ENCODE results near the gene SLC47A2.

SLC47A2 gene

DNA sequence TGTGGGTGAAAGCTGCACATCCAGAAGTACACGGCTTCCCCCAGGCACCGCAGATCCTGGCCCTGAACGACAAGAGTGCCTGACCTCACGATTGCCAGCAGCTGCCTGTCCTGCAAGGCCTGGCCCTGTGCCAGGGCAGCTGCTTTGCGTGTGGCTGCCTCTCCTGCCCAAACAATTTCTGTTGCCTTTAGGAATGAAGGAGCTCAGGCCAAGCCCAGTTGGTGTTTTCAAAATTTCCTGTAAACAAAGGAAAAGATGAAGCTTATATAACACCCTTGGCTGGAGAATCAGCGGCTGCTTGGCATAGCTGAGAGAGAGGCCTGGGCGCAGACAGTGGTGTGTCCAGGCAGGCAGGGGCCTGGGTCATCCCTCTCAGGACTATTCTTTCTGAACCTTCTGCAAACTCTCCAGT lies 11.7 kb upstream of the SLC47A2 start:
- no peak for DNase-seq (ENCODE audit: low read depth in 2 of 2)

DNA sequence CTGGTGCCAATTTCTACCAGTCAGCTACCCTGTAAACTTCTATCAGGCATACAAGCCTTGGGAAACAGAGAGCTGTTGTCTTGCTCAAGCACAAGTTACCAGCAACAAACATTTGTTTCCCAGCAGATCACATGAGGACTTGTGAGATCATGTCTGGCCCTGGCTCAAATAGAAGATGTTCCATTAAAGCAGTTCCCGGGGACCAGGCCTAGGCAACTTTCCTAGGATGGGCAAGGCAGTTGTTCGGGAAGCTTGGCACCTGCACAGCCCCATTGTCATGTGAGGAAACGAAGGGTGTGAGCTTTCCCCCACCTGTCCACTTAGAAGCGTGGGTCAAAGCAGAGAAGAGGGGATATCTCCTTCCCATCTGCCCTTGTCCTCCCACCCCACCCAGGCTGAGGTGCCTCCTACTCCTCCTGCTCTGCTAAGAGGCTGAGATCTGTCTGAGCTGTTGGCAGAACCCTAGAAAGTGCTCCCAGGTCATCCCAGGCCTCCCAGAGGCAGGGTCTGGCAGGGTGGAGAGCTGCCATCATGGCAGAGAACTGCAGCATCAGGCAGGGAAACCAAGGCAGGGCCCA lies 11.2 kb upstream of the SLC47A2 start:
- no peak for DNase-seq (ENCODE audit: low read depth in 2 of 2)

DNA sequence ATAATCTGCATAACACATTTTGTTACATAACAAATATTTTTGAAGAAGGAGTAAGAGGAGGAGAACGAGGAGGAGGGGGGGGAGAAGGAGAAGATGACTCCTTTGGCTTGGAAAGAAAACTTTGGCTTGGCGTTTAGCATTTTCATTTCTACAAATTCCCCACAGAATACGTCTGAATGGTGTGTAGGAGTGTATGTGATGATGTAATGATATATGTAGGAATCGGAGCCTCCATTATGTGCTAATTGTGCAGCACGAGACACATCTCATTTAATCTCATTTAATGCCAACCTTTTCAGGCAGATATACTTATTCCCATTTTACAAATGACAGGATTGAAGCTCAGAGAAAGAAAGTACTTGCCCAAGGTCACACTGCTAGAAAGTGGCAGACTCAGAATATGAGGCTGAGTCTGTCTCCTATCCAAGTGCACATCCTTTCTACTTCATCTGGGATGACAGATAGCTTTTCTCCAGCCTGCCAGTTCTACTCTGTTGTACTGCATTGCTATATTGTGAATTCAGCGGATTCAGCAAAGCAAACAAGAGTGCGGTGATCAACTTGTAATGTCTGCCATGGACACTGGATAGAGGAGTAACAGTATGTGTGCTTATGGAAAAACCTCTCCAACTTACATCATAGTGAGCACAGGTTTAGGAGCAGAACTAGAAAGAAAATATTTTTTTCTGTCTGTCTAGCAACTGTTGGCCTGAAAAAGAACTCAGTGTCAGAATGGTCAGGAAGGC lies 10.4 kb upstream of the SLC47A2 start:
- no peak for DNase-seq (ENCODE audit: low read depth in 2 of 2)

DNA sequence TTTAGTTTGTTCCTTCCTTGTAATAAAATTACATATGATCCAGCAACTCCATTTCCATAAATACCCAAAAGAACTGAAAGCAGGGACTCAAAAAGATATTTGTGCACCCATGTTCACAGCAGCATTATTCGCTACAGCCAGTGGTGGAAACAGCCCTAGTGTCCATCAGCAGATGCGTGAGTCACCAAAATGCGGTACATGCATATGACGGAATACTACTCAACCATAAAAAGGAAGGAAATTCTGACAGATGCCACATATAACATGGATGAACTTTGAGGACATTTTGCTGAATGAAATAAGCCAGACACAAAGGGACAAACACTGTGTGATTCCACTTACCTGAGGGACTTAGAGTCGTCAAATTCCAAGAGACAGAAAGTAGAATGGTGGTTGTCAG lies 9.1 kb upstream of the SLC47A2 start:
- no peak for DNase-seq (ENCODE audit: low read depth in 2 of 2)

DNA sequence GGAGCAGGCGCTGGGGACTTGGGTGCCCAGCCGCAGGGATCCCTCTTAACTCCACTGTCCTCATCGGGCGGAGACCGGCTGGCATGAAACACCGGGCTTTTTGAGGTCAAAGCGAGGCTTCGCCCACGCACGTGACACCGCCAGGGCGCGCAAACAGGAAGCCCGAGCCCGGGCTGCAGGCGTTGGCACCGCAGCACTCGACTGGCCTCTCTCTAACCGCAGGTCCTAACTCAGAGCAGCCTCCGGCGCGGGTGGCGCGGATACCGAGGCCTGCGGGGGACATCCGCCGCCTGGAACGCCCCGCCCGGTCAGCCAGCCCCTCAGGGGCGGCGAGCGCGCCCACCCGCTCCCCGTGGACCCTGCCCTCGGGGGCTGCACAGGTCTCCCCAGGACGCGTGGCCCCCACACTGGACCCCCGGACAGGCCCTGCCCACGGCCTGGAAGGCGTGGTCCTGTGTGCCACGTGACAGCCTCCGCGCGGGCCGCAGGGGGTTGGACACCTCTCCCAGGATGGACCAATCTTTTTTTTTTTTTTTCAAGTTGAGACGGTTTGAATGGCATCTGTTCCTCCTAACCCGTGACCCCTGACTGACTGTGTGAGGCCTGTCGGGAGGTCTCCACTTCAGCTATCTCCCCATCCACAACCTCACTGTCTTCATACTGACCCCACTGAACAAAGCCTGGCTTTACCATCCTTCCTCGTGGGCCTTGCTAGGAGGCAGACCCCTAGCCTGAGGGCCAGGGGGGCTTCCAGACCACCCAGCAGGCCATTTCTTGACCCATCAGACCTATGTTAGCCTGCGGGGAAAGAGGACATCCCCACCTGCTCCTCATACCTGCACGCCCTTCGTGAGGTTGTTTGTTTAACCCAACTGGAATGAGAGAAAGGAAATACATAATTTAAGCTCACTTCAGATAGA lies 8.4 kb upstream of the SLC47A2 start:
- DNase-seq (ENCODE audit: low read depth in 2 of 2), result peak; percentile 5 to 27

DNA sequence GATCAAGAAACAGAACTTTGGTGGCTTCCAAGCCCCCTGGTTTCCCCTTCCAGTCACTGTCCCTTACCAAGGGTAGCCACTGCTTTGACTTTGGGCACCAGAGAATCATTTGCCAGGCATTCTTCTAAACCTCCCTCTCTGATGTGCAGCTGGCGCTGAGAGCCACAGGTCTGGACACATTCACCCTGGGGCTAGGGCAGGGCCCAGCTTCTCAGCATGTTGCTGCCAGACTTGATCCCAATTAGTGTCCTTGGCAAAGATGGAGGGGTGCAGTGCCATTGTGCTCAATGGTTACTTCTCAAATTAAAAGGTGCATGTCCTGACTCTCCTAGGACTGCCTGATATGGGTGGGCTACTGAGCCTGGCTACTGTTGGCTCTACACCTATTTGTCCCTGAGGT lies 7.6 kb upstream of the SLC47A2 start:
- DNase-seq (ENCODE audit: low read depth in 2 of 2), result no peak

DNA sequence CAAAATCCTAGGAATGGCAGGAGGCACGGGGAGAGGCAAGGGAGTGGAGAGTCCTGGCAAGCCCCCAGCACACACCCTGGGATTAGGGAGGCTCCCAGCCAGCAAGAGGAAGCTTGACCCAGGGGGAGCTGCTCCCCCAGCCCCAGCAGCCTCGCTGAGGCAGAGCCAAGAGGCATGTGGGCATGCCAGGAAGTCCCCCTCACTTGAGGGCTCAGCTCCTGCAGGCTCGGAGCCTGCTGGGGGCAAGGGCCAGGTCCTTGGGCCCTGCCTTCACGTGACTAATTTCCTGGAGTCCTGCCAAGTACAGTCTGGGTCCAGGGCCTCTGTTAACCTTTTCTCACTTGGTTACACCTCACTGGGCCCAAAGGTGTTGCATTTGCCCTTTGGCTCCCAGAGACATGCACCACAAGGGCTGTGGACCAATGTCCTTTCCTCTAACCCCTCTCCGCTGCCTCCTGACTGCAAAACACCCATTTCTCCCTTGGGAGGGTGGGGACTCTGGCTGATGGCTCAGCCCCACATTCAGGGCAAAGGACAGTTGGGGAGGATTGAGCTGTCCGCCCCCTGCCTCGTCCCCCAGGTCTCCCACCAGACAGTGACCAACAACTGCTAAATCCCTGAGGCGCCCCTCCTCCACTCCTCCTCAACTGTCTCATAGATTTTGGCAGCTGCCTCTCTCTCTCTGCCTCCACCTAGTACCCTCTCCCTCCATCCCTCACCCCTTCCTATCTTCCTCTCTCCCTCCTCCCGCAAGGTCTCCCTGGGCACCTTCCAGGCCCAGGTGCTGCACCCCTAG lies 4.4 kb upstream of the SLC47A2 start:
- no peak for DNase-seq (ENCODE audit: low read depth in 2 of 2)

DNA sequence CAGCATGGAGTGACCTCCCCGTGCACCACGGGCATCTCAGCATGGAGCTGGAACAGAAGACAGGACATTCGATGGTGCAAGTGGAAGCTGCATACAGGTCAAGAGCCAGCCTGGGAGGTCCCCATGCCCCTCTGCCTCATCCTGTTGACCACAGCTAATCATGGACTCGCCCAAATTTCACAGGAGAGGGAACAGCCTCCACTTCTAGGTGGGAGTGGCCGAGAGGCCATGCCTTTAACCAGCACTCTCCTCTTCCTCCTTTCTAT lies 3.8 kb upstream of the SLC47A2 start:
- DNase-seq (ENCODE audit: low read depth in 2 of 2), result no peak

DNA sequence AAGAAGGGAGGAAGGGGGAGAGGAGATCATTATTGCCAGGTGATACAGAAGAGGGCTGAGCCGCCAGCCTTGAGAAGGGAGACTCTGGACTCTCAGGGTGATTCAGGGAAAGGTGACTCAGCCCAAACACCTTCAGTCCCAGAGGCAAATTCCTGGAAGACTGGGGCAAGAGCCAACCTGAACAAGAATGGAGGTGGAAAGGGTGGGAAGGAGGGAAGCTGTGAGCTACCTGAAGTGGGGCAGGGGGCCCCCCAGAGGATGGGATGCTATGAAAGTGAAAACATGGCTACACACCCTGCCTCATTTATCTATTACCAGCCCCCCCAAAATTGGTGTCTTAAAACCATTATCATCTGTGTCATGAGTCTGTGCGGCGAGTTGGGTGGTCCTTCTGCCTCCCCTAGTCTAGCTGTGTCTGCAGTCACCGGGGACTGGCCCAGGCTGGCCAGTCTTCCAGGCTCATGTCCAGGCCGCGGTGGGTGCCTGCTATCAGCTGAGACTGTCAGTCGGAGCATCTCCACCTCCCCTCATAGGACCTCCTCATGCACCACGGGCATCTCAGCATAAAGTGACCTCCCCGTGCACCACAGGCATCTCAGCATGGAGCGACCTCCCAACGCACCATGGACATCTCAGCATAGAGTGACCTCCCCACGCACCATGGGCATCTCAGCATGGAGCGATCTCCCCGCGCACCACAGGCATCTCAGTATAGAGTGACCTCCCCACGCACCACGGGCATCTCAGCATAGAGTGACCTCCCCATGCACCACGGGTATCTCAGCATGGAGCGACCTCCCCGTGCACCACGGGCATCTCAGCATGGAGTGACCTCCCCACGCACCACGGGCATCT lies 3.2 kb upstream of the SLC47A2 start:
- DNase-seq (ENCODE audit: low read depth in 2 of 2), result no peak

DNA sequence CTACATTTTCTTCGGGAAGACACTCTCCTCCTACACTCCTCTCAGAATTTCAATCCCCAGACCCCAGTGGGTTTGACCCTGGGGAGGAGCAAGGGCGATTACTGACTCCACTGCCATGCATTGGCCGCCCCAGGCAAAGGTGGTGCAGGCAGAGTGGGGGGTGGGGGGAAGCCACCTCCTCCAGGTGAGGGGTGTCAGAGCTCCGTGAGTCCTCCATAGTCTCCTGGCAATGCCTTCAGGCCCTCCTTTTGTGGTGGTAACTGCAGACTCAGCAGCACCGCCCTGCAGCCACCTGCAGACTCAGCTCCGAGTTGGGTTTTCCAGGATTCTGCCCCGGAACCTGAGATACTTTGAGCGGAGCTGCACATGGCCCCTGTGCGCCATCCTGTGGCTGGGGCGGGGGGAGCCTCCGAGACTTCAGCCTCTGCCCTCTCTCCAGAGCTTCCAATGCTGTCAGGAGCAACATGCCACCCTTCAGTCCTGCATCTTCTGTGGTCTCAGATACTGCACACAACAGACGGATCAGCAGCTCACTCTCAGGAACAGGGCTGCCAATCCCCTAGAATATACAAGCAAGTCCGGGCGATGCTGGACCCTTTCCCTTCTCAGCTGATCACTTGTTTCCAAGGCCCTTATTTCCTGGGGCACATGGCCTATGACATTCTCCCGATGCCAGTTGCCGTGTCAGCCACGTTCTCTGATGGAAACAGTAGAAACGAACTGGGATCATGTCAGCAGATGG lies 2.4 kb upstream of the SLC47A2 start:
- no peak for DNase-seq (ENCODE audit: low read depth in 2 of 2)

DNA sequence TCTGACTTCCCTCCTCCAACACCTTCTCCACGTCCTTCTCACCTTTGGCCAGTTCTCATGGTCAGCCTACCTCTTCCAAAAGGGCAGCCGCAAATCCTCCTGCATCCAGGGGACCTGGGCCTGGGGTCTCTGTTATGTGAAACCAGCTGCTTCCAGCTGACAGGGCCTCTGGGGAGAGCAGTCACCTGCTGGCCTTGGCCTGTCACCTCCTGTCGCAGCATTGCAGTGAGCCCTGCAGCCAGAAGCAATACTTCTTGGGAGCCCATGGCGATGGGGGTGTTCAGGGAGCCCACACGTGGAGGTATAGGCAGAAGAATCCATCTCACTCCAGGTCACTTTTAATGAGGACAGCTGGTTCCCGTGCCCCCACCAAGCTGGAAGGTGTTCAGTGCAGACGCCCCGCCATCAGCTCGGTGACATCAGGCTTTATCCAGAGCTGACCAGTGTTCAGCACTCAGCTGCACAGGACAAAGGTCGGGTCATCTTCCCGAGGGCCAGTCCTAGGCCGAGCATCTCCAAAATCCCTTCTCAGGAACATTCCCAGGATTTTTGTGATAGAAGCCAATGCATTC lies 1.7 kb upstream of the SLC47A2 start:
- DNase-seq (ENCODE audit: low read depth in 2 of 2), result no peak

DNA sequence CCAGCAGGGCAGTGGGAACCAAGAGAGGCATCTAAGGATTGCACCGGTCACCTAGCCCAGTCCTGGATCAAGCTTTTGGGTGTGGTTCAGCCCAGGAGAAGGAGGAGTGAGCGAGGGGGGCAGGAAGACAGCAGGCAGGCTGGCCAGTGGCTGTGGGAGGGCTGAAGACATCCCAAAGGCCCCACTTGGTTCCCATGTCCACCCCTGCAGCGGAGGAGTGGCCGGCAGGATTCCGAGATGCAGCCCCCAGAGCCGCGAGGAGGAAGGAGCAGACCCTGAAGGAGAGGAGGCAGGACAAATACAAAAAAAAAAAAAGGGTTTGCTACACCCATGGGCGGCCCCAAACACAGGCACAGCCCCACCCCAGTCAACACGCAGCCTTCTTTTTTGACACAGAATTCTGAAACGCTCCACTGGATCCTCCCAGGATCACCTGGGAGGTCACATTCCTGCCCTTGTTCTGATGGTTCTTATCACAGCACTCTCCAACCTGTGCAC lies 1.1 kb upstream of the SLC47A2 start:
- no peak for DNase-seq (ENCODE audit: low read depth in 2 of 2)

DNA sequence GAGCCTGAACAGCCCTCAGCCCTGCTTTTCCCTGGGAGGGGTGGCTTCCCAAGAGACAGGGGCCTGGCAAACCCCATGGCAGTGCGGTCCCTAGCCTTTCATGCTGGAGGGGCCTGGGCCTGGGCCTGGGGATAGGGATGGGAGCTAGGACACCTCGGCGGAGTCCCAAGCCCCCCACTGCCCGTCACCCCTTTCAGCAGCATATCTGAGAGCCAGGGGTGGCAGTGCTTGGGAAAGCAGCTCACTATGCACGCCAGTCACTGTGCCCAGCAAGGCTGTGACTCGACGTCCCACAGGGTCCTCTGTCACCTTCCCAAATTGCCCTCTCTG lies 612 bp upstream of the SLC47A2 start:
- no peak for DNase-seq (ENCODE audit: low read depth in 2 of 2)

DNA sequence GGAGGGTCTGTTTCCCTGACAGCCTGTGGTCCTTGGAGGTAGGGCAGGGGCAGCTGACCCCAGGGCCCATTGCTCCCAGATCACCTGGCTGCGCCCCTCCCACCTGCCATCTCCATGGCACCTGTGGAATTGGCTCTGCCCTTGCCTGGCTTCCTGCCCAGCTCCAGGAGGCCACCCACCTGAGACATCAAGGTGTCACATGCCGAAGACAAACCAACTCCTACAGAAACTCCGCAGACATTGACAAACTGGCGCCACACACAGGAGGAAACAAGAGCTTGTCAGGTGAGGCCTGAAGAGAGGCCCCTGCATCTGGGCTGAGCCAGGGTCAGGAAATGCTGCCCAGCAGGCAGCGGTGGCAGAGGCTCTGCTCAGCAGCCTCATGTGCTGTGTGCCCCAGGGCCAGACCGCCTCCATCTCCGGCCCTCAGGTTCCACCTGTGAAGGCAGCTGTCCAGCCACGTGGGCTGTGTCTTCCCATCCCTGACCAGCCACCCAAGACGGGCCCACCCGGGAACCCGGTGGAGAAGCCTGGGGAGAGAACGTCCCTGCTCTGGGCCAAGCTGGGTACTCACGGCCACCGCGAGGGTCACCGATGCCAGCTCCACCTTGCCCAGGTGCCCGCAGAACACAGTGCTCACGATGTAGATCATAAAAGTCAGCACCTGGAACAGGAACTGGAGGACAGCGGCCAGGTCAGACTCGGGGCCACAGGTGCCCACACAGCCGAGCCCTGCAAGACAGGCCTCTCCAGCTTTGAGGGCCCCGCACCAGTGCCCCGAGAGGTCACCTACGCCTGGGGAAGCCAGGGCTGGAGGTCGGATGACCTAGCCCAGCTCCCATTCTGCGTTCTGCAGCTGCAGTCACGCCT lies 1.6 kb downstream of the SLC47A2 start:
- no peak for DNase-seq (ENCODE audit: low read depth in 2 of 2)

DNA sequence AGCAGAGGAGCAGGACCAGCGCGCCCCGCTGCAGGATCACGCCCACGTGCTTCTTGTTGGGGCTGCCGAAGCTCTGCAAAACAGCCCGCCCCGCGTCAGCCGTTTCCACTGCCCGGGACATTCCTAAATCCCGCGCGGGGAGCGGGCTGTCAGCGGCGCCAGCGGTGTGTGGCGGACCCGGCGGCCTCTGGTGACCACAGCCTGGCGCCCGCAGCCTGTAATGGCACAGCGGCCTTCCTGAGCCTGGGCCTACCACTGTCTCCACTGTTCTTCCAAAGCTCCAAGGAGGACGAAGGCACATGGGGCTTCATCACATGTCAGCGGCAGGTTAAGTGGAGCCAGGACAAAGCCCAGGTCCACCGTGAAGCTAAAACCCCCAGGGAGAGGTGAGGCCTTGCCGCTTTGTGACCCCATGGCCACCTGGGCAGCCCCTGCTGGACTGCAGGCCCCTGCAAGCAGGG lies 2.5 kb downstream of the SLC47A2 start:
- no peak for DNase-seq (ENCODE audit: low read depth in 2 of 2)

DNA sequence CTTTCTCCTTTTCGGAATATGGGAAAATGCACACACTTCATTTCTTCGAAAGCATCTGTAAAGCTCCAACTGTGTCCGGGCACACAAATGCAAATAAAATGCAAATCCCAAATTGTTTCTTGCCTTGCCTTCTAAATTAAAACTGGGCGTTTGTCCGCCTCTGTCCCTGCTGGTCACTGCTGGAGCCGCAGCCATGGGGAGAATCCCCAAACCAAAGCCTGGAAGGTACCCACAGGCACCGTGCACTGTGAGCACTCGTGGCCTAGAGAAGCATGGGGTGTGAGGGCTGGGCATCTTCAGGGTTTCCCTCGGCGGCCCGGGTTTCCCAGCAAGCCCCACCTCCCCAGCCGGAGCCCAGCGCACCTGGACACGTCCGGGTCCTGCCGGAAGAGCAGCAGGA lies 2.9 kb downstream of the SLC47A2 start:
- DNase-seq (ENCODE audit: low read depth in 2 of 2), result no peak

DNA sequence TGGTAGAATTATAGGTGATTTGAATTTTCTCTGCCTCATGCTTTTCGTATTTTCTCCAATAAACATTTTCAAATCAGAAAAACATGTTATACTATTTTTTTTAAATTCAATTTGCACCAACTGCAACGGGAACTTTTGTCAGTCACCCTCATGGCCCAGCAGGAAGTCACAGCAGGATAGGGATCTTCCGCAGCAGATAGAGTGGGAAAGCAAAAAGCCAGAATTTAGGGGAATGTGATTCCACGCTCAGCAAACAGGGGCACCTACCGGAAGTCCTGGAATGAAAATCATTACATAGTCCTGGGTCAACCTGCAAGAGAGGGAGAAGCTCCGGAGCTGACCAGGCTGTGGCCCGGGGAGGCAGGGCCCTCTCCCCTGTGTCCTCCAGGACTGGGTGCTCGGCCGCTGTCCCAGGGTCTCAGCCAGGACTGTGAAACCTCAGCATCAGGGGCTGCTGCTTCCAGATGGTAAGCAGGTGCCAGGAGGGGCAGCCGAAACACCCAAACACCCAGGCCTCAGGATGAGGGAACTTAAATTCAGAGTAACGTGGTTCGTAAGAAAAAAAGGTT lies 3.9 kb downstream of the SLC47A2 start:
- DNase-seq (ENCODE audit: low read depth in 2 of 2), result no peak

DNA sequence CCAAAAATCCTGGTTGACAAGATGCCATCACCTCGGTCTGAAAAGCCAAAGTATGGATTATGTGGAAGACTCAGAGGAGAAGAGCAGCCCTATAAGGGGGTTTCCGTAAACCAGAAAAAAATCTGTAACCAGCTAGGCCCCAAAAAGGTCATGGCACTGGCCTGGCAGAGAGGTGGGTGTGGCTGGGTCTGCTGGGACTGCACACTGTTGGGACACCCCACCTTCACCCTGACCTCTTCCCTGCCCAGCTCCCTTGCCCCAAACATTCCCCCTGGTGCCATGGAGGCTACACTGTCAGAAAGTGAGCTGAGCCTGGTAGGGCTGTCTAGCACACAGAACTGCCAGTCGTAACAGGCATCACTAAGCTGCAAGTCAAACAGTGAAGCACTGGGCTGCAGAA lies 6.5 kb downstream of the SLC47A2 start:
- no peak for DNase-seq (ENCODE audit: low read depth in 2 of 2)

Measured in stimulated activated CD4-positive, alpha-beta T cell treated with anti-CD3 and anti-CD28 coated beads, Interleukin-1b, Interleukin-23, amount 100 ng/mL, for 4 hours (primary cell).